Measurements from ENCODE around the gene CSNK1A1. TPM values are rescaled to one million over a fixed set of nuclear protein-coding genes. Genes with fewer than 3 reads are reported as not detected.
"Not testable (repeated sequence)": the region's sequence is repeated elsewhere in the genome, so short reads cannot be mapped to it uniquely, and the experiment has no call there.

The CSNK1A1 gene
- 290 and 294 TPM in 2 replicates for total RNA-seq

- DNase-seq (ENCODE audit: low read depth in 2 of 2), result peak; percentile 99
Measured at GRCh38 chr5:149551227-149552037, at the start of gene CSNK1A1. Gene CSNK1A1, minus strand, starts transcription at chr5:149551439. Its CDS starts 475 bp downstream, at chr5:149550964.

- no peak for DNase-seq (ENCODE audit: low read depth in 2 of 2)
Measured at GRCh38 chr5:149600932-149601331, 49.7 kb upstream of the CSNK1A1 start.

GRCh38 chr5:149599375-149599774 lies 48.1 kb upstream of the CSNK1A1 start:
- DNase-seq (ENCODE audit: low read depth in 2 of 2), result no peak

- no peak for DNase-seq (ENCODE audit: low read depth in 2 of 2)
Measured at GRCh38 chr5:149598966-149599365, 47.7 kb upstream of the CSNK1A1 start.

- DNase-seq (ENCODE audit: low read depth in 2 of 2), result not testable (repeated sequence)
Measured at GRCh38 chr5:149598234-149598633, 47.0 kb upstream of the CSNK1A1 start.

DNA sequence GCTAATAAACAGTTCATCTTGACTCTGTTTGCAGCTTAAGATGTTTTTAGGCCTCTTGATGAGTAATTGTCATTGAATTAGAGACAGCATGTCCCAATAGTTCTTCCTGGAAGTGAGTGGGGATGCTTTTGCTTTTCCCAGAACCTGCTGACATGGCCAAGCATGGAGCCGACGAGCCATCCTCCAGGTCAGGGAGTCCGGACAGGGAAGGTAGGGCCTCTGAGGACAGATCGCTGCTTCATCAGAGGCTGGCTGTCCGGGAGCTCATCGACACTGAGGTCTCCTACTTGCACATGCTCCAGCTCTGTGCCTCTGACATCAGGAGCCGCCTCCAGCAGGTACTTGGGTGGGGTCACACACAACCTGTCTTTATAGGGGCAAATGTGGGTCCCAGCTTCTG lies 46.4 kb upstream of the CSNK1A1 start:
- DNase-seq (ENCODE audit: low read depth in 2 of 2), result no peak

DNA sequence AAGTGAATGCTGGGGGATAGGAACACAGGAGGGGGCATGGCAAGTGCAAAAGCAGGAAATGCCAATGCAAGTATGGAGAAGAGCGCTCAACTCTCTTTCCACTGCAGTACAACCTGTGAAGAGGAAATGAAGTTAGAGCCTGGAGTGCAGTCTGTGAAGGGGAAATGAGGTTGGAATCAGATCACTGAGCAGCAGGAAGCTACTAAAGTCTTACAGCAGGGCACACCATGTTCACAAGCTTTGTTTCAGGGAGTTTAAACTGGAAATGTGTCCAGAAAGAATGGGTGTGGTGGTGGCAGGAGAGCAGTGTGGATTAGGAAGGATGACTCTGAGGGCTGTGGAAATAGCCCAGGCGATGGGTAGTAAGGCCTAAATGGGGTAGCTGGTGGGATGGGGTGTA lies 45.5 kb upstream of the CSNK1A1 start:
- peak; percentile 59 to 92 for DNase-seq (ENCODE audit: low read depth in 2 of 2)

DNA sequence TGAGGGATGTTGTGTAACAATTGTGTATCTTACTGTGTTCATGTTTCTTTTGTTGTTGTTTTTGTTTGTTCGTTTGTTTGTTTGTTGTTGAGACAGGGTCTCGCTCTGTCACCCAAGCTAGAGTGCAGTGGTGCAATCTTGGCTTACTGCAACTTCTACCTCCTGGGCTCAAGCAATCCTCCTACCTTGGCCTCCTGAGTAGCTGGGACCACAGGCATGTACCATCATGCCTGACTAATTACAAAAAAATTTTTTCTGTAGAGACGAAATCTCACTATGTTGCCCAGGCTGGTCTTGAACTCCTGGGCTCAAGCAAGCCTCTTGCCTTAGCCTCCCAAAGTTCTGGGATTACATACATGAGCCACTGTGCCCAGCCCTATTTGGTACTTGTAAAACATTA lies 43.9 kb upstream of the CSNK1A1 start:
- not testable (repeated sequence) for DNase-seq (ENCODE audit: low read depth in 2 of 2)

GRCh38 chr5:149594206-149594895 lies 43.1 kb upstream of the CSNK1A1 start:
- DNase-seq (ENCODE audit: low read depth in 2 of 2), result peak in 1 of 2 donors; percentile 81

DNA sequence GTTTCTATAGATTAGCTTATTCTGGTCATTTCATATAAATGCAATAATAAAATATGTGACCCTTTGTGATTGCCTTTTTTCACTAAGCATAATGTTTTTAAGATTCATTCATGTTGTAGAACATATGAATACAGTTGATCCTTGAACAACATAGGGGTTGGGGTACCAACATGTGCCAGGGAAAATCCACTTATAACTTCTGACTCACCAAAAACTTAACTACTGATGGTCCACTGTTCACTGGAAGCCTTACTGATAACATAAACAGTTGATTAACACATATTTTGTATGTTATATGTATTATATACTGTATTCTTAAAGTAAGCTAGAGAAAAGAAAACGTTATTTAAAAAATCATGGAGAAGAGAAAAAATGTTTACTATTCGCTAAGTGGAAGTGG lies 42.1 kb upstream of the CSNK1A1 start:
- no peak for DNase-seq (ENCODE audit: low read depth in 2 of 2)

DNA sequence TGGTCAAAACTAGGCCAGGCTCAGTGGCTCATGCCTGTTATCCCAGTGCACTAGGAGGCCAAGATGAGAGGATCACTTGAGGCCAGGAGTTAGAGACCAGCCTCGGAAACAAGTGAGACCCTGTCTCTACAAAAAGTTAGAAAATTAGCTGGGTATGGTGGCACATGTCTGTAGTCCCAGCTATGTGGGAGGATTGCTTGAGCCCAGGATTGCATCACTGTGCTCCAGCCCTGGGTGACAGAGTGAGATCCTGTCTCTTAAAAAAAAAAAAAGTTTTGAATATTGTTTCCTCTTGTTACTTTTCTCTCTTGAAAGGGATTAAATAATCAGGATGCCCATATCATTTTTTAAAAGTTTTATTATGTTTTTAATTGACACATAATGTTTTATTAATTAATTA lies 37.7 kb upstream of the CSNK1A1 start:
- no peak for DNase-seq (ENCODE audit: low read depth in 2 of 2)

GRCh38 chr5:149586708-149587318 lies 35.6 kb upstream of the CSNK1A1 start:
- DNase-seq (ENCODE audit: low read depth in 2 of 2), result peak; percentile 16 to 57

DNA sequence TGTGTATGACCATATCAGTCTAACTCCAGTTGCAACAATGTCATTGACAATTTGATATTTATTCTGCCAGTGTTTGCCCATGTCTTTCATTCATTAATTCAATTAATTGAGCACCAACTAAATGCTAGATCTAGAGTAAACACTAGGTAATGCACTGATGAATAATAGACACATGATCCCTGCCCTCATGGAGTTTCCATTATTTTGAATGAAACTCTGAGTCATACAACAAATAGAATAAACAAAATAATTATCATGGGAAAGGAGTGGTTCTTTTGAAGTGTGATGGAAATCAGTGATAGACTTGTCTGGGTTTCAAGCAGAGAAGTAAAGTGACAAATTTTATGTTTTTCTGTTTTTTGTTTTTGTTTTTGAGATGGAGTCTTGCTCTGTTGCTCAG lies 34.7 kb upstream of the CSNK1A1 start:
- no peak for DNase-seq (ENCODE audit: low read depth in 2 of 2)

DNA sequence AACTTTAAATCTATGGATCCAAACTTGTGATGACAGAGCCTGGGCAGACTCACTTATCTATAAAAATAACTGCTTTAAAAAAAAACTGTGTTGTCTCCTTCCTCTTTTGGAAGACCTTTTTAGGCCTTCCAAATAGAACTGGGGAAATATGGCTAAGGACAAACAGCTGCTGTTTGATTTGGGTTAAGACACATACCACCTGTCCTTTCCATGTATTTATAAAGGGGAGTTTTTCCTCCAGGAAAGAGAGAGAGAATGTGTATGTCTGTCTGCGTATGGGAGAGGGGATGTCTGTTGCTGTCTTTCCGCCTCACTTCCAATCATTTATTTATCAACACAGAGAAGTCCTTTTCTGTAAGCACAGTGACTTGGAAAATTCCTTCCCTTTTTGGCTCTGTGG lies 32.9 kb upstream of the CSNK1A1 start:
- peak in 1 of 2 donors; percentile 14 for DNase-seq (ENCODE audit: low read depth in 2 of 2)

GRCh38 chr5:149583394-149583793 lies 32.2 kb upstream of the CSNK1A1 start:
- DNase-seq (ENCODE audit: low read depth in 2 of 2), result peak; percentile 12 to 64

DNA sequence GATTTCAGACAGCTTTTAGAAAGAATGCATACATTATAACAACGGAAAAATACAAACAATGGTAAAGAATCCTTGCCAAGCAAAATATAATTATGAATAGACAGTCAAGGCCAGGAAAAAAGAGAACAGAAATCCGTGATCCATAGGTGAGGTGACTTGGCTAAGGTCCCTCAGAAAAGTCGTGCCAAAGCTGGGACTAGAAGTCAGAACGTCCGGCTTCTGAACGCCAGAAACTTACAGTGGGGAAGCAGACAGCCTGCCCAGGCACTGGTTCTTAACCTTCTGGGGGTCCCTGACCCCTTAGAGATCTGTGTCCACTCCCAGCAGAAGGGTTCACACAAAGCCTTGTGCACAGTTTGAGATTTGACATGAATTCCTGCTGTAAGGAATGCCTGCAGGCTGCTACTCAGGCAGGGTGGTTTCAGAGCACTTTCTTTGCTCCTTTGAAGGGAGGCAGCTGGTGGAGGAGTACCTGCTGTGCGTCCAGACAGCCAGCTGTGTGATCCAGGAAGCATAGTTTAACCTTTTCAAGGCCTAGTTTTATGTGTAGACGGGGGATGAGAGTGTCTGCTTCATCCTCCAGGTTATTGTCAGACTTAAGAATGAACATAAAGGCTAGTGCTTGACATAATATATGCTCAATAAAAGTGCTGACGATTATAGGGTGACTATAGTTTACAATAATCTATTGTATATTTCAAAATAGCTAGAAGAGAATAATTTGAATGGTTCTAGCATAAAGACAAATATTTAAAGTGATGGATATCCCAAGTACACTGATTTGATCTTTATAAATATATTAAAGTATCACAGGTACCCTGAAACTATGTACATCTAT lies 30.9 kb upstream of the CSNK1A1 start:
- peak; percentile 50 to 93 for DNase-seq (ENCODE audit: low read depth in 2 of 2)

DNA sequence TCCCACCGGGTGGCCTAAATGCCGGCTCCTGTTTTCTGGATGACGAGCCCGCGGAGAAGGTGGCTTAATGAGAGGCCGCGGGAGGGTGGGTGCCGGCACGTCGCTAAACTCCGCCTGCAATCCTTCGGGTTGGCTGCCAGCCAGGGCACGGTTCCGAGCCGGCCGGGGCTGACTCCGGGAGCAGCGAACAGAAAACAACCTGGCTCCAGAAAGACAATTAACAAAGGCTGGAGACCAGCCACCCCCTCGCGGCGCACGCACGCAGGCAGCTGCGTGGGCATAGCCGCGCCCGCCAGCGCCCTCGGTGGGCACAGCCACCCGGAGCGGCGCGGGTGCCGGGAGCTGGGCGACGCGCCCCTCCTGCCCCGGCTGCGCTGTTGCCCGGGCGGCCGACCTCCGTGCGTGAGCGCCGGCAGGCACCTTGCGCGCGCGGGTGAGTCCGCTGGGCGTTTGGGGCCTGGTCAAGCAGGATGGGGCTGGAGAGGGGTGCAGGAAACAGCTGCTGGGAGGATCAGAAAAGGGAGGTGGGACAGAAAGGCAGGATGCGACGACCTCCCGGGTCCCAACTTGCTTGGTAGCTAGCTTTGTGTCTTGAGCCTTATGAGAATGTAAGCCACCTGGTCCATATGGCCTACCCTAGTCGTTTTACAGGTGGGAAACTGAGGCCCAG lies 30.1 kb upstream of the CSNK1A1 start, which contains the start of gene ARHGEF37:
Gene ARHGEF37 (plus strand): TSS at position 307 of the 670 bp plus-strand sequence. CDS start 16,272 bp downstream, outside the sequence.
- DNase-seq (ENCODE audit: low read depth in 2 of 2), result peak; percentile 76 to 97

GRCh38 chr5:149580808-149581191 lies 29.6 kb upstream of the CSNK1A1 start:
- DNase-seq (ENCODE audit: low read depth in 2 of 2), result peak in 1 of 2 donors; percentile 50

DNA sequence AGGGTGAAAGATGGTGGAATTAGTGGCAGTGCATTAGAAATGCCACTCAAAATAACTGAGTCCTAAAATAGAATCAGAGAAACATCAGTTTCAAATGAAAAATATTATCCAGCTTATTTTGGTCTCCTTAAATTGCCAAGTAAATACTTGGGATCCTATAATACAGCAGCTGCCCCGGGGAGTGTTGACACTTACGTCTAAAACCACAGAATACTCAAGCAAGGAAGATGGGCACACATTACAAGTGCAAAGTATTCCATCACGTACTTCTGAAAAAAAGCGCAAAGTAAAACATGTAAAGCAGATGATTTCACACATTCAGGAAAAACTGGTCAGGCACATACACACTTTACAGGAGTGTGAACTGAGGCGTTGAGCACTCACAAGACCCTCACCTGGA lies 27.7 kb upstream of the CSNK1A1 start:
- DNase-seq (ENCODE audit: low read depth in 2 of 2), result no peak

- DNase-seq (ENCODE audit: low read depth in 2 of 2), result no peak
Measured at GRCh38 chr5:149576021-149576420, 24.8 kb upstream of the CSNK1A1 start.

- DNase-seq (ENCODE audit: low read depth in 2 of 2), result no peak
Measured at GRCh38 chr5:149575131-149575530, 23.9 kb upstream of the CSNK1A1 start.

All from lung microvascular endothelial cell (primary cell).